Cardiac fibroblast (primary cell): ENCODE data around the gene ANKS3.

ENCODE experiments used
- DNase-seq, 2 donors: peaks; one replicate each; pipeline versions ENCODE4 v3.0.0 to v3.0.0-alpha.2; 2010; ENCODE audit warnings: low read depth in 2 of 2
- H3K4me3 ChIP-seq, 2 donors: replicated peaks in 1 of 2; 1 replicate in 1 of 2; 2 replicates in 1 of 2; pipeline ENCODE4 v1.5.1; 2011; ENCODE audit warnings: low read depth in 2 of 2, low read length in 2 of 2, mild to moderate bottlenecking in 2 of 2, moderate library complexity in 1 of 2
- CTCF ChIP-seq: IDR thresholded peaks from one replicate; pipeline ENCODE4 v1.5.1; 2011; ENCODE audit warnings: low read depth, mild to moderate bottlenecking, low read length, inconsistent platforms

Gene ANKS3

DNA sequence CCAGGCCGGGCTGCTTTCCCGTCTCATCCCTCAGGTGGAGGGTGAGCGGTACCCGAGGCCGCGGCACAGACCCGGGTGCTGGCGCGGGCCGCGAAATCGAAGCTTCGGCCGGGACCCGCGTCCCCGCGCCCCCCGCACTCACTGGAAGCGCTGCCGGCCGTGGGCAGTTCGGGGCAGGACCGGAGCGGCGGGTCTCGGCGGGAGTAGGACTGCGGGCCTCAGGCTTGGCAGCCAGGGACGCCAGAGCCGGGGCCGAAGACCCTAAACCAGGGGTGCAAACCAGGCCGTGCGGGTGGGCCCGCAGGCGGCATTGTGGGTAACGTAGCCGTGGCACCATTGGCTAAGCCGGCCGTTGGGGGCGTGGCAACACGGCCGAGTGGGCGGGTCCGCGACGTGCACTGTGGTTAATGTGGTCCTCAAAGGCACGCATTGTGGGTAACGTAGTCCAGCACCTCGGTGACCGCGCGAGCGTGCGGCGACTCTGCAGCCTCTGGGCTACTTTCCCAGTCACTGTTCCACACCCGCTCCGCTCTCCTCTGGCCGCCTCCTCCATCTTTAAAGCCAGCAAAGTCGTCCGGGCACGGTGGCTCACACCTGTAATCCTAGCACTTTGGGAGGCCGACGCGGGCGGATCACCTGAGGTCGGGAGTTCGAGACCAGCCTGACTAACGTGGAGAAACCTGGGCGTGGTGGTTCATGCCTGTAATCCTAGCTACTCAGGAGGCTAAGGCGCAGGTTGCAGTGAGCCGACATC, 33.0 kb upstream of the ANKS3 start, which contains the start of gene ZNF500:
Gene ZNF500 (minus strand): TSS at position 288 of the 754 bp plus-strand sequence. CDS start 1,184 bp downstream, outside the sequence.
- TF ChIP-seq CTCF, result no peak
- peak; percentile 96 for DNase-seq
- peak within 1 kb of the TSS; percentile 87 to 88 for H3K4me3 ChIP-seq

DNA sequence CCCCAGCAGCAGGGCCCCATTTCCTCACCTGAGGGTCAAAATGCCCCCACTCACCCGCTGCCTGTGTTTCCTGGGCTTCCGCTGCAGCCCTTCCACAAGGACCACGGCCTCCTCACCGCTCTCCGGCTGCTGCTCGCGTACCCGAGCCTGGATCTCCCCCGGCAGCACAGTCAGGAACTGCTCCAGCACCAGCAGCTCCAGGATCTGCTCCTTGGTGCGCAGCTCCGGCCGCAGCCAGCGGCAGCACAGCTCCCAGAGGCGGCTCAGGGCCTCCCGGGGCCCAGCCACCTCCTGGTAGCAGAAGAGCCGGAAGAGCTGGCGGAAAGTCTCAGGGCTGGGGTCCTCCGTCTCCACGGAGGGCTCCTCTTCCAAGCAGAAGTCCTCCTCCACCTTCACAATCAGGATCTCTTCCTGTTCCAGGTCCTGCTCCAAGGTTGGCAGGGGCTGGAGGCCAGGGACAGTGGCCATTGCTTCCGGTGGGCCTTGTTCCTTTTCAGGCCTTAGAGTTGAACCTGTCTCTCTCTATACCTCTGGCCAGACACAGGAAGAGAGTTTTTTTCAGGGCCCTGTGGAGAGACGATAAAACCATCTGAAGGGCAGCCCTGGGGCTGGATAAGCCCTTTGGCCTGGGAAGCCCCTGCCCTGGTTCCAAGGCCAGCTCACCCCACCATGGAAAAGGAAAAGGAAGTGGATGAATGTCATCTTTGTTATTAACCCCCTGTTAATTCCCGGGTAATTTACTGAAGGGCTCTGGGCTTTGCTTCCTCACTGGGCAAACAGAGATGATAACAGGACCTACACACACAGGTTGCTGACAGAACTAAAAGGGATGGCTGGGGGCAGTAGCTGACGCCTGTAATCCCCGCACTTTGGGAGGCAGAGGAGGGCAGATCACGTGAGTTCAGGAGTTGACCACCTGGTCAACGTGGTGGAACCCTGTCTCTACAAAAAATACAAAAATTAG, 31.7 kb upstream of the ANKS3 start:
- peak overlapping the region; percentile 87 to 88 for H3K4me3 ChIP-seq
- DNase-seq, result no peak
- no peak for TF ChIP-seq CTCF

GRCh38 chr16:4763791-4764190, 29.7 kb upstream of the ANKS3 start:
- DNase-seq, result no peak
- no peak overlapping the region for H3K4me3 ChIP-seq
- no peak for TF ChIP-seq CTCF

DNA sequence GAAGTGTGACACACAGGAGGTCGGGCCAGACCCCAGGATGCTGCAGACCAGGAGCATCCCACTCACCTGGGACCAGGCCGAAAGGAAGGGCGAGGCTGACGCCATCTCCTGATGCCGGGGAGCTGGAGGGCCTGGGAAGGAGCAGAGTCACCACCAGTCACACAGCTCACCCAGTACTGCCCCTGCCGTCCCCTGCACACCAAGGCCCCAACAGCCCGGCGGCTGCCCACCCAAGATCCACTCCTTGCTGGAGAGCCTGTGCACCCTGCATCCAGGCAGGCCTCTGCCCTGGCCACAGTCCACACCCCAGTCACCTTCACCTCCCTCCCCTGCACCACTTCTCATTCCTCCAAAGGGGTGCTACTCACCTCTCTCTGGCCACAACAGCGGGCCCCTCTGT, 28.1 kb upstream of the ANKS3 start:
- no peak for TF ChIP-seq CTCF

DNA sequence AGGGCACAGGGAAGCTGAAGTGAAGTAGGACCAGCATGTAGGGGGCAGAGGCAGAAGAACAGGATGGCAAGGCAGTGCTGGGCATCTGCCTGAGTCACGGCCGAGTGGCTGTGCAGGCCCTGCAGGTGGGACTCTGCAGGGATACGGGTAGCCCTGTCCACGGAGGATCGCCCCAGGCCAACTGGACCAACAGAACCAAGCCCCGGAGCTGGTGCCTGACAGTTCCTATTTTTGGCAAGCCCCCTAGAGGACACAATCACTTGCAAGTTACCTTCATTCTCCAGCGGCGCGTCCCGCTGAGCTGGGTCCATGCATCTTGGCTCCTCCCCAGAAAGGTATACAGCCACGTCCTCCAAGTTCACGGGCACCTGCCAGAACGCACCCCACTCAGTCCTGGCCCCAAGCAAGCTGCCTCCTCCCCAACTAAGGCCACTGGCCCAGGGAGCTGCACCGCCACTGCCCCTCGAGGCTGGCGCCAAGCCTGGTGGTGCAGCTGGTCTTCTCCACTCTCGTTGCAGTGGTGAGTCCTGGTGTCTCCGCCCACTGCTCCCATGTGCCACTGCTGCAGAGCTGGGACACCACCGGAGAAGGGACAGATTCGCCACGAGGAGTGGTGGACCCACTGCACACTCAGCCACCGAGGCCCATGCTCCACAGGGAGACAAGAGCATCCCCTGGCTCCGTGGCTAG, 26.3 kb upstream of the ANKS3 start:
- DNase-seq, result no peak
- TF ChIP-seq CTCF, result no peak

More for the DNA sequence above, 28.1 kb upstream of the ANKS3 start:
- no peak overlapping the region for H3K4me3 ChIP-seq
- DNase-seq, result no peak

GRCh38 chr16:4755687-4756086, 21.6 kb upstream of the ANKS3 start:
- no peak overlapping the region for H3K4me3 ChIP-seq
- no peak for TF ChIP-seq CTCF
- DNase-seq, result no peak

More for the DNA sequence above, 26.3 kb upstream of the ANKS3 start:
- no peak overlapping the region for H3K4me3 ChIP-seq
